ENCODE results near the gene AMZ2. TPM values are rescaled to one million over a fixed set of nuclear protein-coding genes. Genes with fewer than 3 reads are reported as not detected.
A peak's percentile ranks its signal among the peaks of the same experiment; 100 is the strongest.
"Not testable (repeated sequence)": the region's sequence is repeated elsewhere in the genome, so short reads cannot be mapped to it uniquely, and the experiment has no call there.

AMZ2 gene
- total RNA-seq, 4 donors from 2014 or later = 32.7 to 45.6 (median 32.8) TPM; not detected in 1

DNA sequence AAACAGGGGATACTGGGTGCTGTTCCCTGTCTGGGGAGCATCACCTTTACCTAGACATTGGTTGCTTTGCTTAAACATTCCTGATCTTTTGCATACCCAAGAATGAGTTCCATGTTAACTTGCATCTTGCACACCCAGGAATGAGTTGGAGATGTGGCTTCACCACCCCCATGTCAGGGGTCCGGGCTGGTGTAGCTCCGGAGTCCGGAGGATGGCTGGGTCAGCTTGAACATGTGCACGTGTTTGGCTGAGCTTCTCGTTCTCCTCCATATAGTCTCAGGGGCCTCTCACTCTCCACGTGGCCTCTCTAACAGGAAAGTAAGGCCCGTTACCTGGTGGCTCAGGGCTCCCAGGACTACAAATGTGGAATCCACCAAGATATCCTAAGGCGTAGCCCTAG, 18.2 kb upstream of the AMZ2 start:
- intact Hi-C loops (cut with DNase I; ENCODE audit: low total_unique reads) = no loop called here
- H3K27me3 ChIP-seq = no peaks in the 10 kb centered on the region
- in situ Hi-C loops (cut with MboI; ENCODE audit: low pct_ligation_motif_present in 1 of 4, low pct_unique_long_range_greater_than_20kb in 1 of 4, low sequenced_read_pairs in 3 of 4) = no loop called here
- WGBS, 2 donors (ENCODE audit: low coverage in 1 of 2) = 90% methylated on average over 8 of the region's 8 CpGs; no CpG with 5 or more reads in 1 of the 2 donors
- DNase-seq = no peak
- H3K9me3 ChIP-seq = no peaks in the 10 kb centered on the region
- no peak overlapping the region for H3K27ac ChIP-seq
- TF ChIP-seq POLR2AphosphoS5 (IDR thresholded peaks at IDR 0.05) (no peak), POLR2A (IDR thresholded peaks at IDR 0.05) (no peak), CTCF (IDR thresholded peaks at IDR 0.05) (no peak), EP300 (IDR thresholded peaks at IDR 0.05; ENCODE audit: low read depth) (no peak)
- peaks cover 0 to 4% (median 0%) of the 10 kb centered on the region in 4 donors for H3K4me1 ChIP-seq
- no peak overlapping the region for H3K4me3 ChIP-seq
- H3K36me3 ChIP-seq = no peaks in the 10 kb centered on the region

DNA sequence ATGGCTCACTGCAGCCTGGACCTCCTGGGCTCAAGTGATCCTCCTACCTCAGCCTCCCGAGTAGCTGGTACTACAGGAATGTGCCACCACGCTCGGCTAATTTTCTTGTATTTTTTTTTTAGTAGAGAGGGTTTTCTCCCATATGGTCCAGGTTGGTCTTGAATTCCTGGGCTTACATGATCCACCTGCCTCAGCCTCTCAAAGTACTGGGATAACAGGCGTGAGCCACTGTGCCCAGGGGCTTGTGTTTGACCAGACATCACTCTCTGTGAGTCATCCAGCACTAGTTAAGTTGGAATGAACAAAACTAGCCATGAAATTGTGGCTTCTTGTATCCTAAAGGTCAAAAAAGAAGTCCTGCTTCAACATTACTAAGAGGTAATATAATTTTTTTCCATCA, 16.7 kb upstream of the AMZ2 start:
- H3K9me3 ChIP-seq; H3K27me3 ChIP-seq; H3K27ac ChIP-seq; H3K4me3 ChIP-seq; intact Hi-C loops (cut with DNase I; ENCODE audit: low total_unique reads); H3K36me3 ChIP-seq; DNase-seq; in situ Hi-C loops (cut with MboI; ENCODE audit: low pct_ligation_motif_present in 1 of 4, low pct_unique_long_range_greater_than_20kb in 1 of 4, low sequenced_read_pairs in 3 of 4): not testable (repeated sequence)
- WGBS, 2 donors (ENCODE audit: low coverage in 1 of 2) = 91 to 100% methylated on average over 2 to 4 of the region's 4 CpGs
- peaks cover 0 to 13% (median 0%) of the 10 kb centered on the region in 4 donors for H3K4me1 ChIP-seq

DNA sequence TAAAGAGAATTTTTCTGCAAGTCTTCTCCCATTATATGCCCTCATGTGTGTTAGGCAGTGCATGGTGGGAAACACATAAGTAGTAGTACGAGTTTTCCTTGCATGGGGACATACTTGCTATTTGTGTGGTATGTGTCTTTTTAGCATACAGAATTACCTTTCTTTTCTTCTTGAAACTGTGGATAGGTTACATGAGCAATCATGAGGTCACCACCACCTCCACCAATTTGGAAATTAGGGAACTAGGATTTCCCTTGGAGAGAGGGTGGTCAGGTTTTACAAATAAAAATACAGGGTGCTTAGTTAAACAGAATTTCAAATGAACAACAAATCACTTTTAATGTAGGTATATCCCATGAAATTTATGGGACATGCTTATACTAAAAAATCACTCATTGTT, 16.3 kb upstream of the AMZ2 start:
- intact Hi-C loops (cut with DNase I; ENCODE audit: low total_unique reads) = no loop called here
- 89 to 97% methylated on average over 1 of the region's 1 CpG for WGBS, 2 donors (ENCODE audit: low coverage in 1 of 2)
- Histone ChIP-seq H3K4me3 (no peak overlapping the region), H3K27ac (no peak overlapping the region), H3K4me1 (peaks cover 0 to 13% (median 0%) of the 10 kb centered on the region in 4 donors), H3K27me3 (no peaks in the 10 kb centered on the region), H3K9me3 (no peaks in the 10 kb centered on the region), H3K36me3 (no peaks in the 10 kb centered on the region)
- TF ChIP-seq POLR2A (IDR thresholded peaks at IDR 0.05) (no peak), EP300 (IDR thresholded peaks at IDR 0.05; ENCODE audit: low read depth) (no peak), POLR2AphosphoS5 (IDR thresholded peaks at IDR 0.05) (no peak), CTCF (IDR thresholded peaks at IDR 0.05) (no peak)
- DNase-seq = no peak
- in situ Hi-C loops (cut with MboI; ENCODE audit: low pct_ligation_motif_present in 1 of 4, low pct_unique_long_range_greater_than_20kb in 1 of 4, low sequenced_read_pairs in 3 of 4) = no loop called here

GRCh38 chr17:68232741-68233140, 15.1 kb upstream of the AMZ2 start:
- in situ Hi-C loops (cut with MboI; ENCODE audit: low pct_ligation_motif_present in 1 of 4, low pct_unique_long_range_greater_than_20kb in 1 of 4, low sequenced_read_pairs in 3 of 4) = not testable (repeated sequence)
- WGBS, 2 donors (ENCODE audit: low coverage in 1 of 2) = 92% methylated on average over 1 of the region's 1 CpG; no CpG with 5 or more reads in 1 of the 2 donors

DNA sequence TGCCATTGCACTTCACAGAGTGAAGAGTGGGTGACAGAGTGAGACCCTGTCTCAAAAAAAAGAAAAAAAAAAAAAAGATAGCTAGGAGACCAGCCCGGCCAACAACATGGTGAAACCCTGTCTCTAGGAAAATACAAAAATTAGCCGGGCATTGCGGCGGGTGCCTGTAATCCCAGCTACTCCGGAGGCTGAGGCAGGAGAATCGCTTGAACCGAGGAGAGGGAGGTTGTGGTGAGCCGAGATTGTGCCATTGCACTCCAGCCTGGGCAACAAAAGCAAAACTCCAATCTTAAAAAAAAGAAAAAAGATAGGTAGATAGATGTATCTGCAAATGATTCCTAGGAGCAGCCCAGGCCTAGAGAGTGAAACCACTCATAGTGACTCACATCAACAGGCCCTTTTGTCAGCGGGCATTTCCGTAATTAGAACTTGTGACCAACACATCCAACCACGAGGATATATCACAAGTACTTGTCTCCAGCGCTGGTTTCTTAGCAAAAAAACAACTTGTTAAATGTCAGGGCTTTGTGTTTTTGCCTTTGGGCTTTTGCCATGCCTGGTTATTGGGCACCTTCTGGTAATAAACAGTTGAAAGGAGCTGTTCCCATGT, 13.0 kb upstream of the AMZ2 start:
- H3K27me3 ChIP-seq; in situ Hi-C loops (cut with MboI; ENCODE audit: low pct_ligation_motif_present in 1 of 4, low pct_unique_long_range_greater_than_20kb in 1 of 4, low sequenced_read_pairs in 3 of 4); H3K4me3 ChIP-seq; H3K36me3 ChIP-seq; intact Hi-C loops (cut with DNase I; ENCODE audit: low total_unique reads); H3K9me3 ChIP-seq: not testable (repeated sequence)
- Histone ChIP-seq H3K4me1 (peaks cover 0 to 16% (median 0%) of the 10 kb centered on the region in 4 donors), H3K27ac (peak overlapping the region; percentile 67 to 79 (median 72))
- WGBS, 2 donors (ENCODE audit: low coverage in 1 of 2) = 74 to 81% methylated on average over 12 of the region's 12 CpGs
- DNase-seq = peak; percentile 41

More at GRCh38 chr17:68232741-68233140, 15.1 kb upstream of the AMZ2 start:
- H3K36me3 ChIP-seq; H3K9me3 ChIP-seq; H3K4me3 ChIP-seq; H3K27ac ChIP-seq; intact Hi-C loops (cut with DNase I; ENCODE audit: low total_unique reads); DNase-seq; H3K27me3 ChIP-seq: not testable (repeated sequence)
- peaks cover 0 to 13% (median 0%) of the 10 kb centered on the region in 4 donors for H3K4me1 ChIP-seq

- in situ Hi-C loops (cut with MboI; ENCODE audit: low pct_ligation_motif_present in 1 of 4, low pct_unique_long_range_greater_than_20kb in 1 of 4, low sequenced_read_pairs in 3 of 4); H3K4me3 ChIP-seq; H3K27me3 ChIP-seq; intact Hi-C loops (cut with DNase I; ENCODE audit: low total_unique reads); DNase-seq; H3K9me3 ChIP-seq; H3K36me3 ChIP-seq: not testable (repeated sequence)
- 76 to 83% methylated on average over 4 to 11 of the region's 11 CpGs for WGBS, 2 donors (ENCODE audit: low coverage in 1 of 2)
- peak overlapping the region; percentile 67 to 79 (median 72) for H3K27ac ChIP-seq
- peaks cover 0 to 16% (median 0%) of the 10 kb centered on the region in 4 donors for H3K4me1 ChIP-seq
Measured at GRCh38 chr17:68235336-68235791, 12.5 kb upstream of the AMZ2 start.

Data from transverse colon (tissue), 4 donors.